ENCODE results near the gene CFAP97.

GRCh38 chr4:185119927-185120630 lies 83.7 kb downstream of the CFAP97 start:
- TF ChIP-seq EZH2 (IDR thresholded peaks at IDR 0.05; ENCODE audit: low read length, missing control alignments): no peak
- TF ChIP-seq, protein P1, sequence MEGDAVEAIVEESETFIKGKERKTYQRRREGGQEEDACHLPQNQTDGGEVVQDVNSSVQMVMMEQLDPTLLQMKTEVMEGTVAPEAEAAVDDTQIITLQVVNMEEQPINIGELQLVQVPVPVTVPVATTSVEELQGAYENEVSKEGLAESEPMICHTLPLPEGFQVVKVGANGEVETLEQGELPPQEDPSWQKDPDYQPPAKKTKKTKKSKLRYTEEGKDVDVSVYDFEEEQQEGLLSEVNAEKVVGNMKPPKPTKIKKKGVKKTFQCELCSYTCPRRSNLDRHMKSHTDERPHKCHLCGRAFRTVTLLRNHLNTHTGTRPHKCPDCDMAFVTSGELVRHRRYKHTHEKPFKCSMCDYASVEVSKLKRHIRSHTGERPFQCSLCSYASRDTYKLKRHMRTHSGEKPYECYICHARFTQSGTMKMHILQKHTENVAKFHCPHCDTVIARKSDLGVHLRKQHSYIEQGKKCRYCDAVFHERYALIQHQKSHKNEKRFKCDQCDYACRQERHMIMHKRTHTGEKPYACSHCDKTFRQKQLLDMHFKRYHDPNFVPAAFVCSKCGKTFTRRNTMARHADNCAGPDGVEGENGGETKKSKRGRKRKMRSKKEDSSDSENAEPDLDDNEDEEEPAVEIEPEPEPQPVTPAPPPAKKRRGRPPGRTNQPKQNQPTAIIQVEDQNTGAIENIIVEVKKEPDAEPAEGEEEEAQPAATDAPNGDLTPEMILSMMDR (conservative IDR thresholded peaks at IDR 0.05 in 1 of 2, IDR thresholded peaks at IDR 0.05 in 1 of 2; ENCODE audit: low read depth in 1 of 2, low read length in 2 of 2): no peak

Measured in fibroblast of lung (primary cell).